GM18505 (cell line): ENCODE data around the gene TMEM218.

Experiments
- ATAC-seq: cut with Tn5 transposase; IDR thresholded peaks from one replicate; pipeline ENCODE4 v1.9.1; 2021; ENCODE audit not compliant: unreplicated experiment
- POLR2A ChIP-seq: IDR thresholded peaks from 4 replicates; pipeline ENCODE4 v1.6.1; 2011; ENCODE audit warnings: borderline replicate concordance; ENCODE audit not compliant: insufficient read depth, insufficient read length; ENCODE audit errors: extremely low read depth

Gene TMEM218

DNA sequence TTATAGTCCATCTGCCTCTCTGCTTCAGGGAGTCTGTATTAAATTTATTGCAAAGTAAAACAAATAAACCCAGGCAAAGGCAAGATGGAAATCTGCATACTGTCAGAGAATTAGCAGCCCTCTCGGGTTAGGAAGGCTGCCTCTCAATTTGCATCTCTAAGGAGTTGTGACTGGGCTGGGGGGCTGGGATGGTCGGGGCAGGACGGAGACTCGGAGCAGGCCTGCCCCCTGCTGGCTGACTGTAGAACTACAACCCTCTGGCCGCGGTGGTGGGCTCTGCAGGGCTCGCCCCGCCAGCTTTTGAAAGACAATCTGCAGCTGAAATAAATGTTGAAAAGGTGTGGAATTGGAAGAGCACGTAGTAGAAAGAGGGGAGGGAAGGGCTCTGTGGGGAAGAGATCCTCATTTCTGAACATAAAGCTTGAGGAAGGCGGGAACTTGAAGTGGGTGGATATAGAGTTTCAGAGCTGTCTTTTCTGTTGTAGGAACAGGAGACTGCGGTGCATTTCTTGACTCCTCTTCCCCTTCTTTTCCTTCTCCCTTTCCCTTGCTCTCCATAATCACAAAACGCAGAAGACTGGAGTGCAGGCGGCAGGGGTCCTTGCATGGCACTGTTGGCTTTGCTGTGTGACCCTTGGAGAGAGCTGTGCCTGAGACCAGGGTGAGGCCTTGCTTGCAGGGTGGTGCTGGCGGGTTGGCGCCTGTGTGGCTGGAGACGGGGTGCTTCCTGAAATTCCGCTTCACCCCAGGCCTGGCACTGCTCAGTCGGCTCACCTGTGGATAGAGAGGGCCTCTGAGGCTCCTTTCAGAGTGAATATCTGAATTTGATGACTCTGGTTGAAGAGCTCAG is 30.5 kb upstream of the TMEM218 start:
- TF ChIP-seq POLR2A = no peak
- ATAC-seq = peak; percentile 86

GRCh38 chr11:125141178-125141577 is 29.8 kb upstream of the TMEM218 start:
- no peak for TF ChIP-seq POLR2A
- ATAC-seq = no peak

- TF ChIP-seq POLR2A = no peak
Observed at GRCh38 chr11:125140233-125140632, 28.8 kb upstream of the TMEM218 start.

DNA sequence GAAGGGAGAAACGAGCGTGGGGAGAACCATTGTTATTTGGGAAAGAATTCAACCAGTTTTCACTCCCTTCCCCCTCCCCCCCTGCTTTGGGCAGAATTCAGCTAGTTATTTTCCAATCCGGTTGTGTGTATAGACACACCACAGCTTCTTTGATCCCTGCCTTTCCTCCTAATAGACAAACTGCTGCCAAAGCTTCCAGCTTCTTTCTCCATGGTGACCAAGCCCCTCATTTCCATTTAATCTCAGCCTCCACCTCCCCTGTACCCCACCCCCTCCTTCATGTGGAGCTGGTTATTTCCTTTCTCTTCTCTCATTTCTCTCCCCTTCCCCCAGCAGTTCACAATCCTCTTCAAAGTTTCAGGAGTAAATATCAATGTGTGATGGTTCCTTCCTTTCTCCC is 28.4 kb upstream of the TMEM218 start:
- no peak for ATAC-seq
- no peak for TF ChIP-seq POLR2A

More at GRCh38 chr11:125140233-125140632, 28.8 kb upstream of the TMEM218 start:
- ATAC-seq = no peak

- TF ChIP-seq POLR2A = no peak
- no peak for ATAC-seq
Observed at GRCh38 chr11:125138966-125139365, 27.5 kb upstream of the TMEM218 start.

DNA sequence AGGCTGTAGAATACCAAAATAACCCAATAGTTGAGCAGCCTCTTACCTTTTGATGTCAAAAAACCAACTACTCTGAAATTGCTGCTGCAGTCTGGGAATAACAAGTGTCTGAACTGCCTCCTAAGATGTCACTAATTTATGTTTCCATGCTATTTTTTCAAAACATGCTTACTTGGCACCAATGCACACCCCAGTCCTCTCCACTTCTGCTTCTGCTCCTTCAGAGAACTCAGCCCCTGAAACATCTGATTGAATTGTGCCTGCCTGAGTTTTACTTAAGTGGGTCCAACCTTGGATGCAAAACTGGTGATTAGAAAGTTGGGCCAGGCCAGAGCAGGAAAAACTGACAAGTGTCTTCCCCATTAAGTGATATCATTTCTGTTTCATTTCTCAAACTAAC is 24.6 kb upstream of the TMEM218 start:
- no peak for ATAC-seq
- no peak for TF ChIP-seq POLR2A

GRCh38 chr11:125132596-125132995 is 21.2 kb upstream of the TMEM218 start:
- TF ChIP-seq POLR2A = no peak

DNA sequence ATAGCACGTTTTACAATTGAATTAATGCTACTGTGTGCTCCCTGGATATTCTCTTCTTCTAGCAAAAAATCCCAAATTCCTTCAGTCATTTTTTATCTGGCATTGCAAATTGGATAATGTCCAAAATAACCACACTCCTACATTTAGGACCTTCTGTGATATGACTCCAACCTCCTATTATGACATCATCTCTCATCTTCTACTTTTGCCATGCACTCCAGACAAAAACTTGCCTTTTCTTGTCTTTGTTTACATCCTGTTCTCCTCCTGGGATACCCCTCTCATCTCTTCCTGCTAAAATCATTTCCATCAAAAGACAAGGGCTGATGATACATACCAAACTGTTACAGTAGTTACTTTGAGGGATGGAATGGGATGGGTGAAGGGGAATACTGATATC is 20.6 kb upstream of the TMEM218 start:
- ATAC-seq = no peak
- TF ChIP-seq POLR2A = no peak

More at GRCh38 chr11:125132596-125132995, 21.2 kb upstream of the TMEM218 start:
- no peak for ATAC-seq

GRCh38 chr11:125129316-125129993 is 18.0 kb upstream of the TMEM218 start:
- no peak for TF ChIP-seq POLR2A
- ATAC-seq = no peak

DNA sequence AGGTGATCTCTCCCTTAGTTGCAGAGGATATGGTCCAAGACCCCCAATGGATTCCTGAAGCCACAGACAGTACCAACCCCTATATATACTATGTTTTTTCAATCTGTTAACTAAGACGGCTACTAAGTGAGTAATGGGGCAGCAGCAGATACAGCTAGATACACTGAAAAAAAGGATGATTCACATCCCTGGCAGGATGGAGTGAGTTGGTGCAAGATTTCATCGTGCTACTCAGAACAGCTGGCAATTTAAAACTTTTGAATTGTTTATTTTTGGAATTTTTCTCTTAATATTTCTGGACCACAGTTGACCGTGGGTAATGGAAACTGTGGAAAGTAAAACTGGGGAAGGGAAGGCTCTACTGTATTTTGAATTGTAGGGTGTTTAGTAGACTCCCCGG is 17.0 kb upstream of the TMEM218 start:
- ATAC-seq = no peak
- TF ChIP-seq POLR2A = no peak

DNA sequence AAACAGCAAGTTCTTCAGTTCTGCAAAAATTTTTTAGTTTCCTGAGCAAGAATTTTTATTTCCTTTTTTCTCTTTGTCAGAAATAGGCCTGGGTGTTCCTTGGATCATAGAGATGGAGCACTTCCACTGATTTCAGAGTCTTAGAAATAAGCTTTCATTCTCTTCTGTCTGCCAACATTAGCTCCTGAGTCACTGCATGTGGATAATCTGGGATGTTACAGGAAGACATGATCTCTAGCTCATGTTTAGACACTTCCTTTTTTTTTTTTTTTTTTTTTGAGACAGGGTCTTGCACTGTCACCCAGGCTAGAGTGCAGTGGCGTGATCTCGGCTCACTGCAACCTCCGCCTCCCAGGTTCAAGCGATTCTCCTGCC is 13.2 kb upstream of the TMEM218 start:
- TF ChIP-seq POLR2A = no peak
- no peak for ATAC-seq

DNA sequence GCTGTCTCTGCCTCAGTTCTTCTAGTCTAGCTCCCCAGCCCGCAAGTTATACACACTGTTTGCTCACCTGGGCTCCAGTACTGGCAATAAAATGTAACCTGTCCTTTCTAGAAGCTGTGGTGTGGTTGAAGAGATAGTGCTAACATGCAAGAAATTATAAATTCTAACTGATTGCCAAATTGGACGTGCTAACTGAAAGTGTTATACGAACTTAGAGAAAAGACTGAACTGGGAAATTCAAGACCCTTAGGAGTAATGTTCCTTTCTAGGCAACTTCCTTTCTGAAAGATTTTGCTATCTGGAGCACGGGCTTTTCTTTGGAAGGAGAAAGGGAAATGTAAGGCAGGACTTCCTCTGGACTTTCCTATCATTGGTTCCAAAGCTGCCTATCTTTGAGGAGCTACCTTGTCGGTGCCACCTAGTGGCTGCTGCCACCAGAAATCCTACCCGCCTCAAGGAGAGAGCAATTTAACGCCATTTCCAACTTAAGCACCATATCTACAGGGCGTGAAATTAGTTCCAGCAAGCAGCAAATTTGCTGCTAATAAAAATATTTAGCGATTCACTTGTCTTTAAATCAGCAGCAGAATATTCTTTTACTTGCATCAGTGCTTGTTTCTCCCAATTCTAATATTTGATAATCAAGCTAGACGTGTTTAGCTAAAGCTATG is 12.7 kb upstream of the TMEM218 start:
- no peak for ATAC-seq
- no peak for TF ChIP-seq POLR2A

DNA sequence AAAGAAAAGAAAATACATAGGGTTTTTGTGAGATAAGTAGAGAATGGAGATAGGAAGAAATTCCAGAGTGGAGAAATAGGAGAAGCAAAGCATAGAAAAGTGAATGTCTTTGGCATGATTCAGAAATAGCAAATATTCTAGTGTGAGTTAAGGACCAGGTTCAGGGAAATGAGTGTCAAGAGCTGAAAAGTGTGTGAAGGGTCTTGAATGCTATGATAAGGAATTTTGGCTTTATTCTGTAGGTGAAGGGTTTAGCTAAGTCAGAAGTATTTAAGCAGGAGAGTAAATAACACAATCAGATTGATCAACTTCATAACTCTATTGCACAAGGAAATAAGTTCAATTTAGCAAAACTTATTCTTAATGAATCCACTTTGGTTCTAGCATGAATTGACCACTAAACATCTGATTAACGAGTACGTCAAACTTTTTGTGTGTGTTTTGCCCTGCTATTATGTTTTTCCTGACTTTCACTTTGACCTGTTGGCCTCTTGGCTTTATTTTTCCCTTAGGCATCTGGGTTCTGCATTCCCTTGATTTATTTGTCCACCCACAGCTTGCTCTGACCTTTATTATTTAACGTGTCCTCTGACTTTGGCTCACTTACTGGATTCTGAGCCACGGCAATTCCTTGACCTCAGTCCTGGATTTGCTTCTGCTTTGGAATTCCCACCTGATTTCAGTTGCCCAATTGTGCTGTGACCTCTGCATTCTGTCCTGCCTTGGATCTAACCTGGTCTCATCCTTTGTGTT is 11.9 kb upstream of the TMEM218 start:
- no peak for TF ChIP-seq POLR2A

More for the DNA sequence above, 11.9 kb upstream of the TMEM218 start:
- no peak for ATAC-seq
